Glutamatergic neuron (in vitro differentiated cells): ENCODE results near the gene DNAJC1. TPM values are rescaled to one million over a fixed set of nuclear protein-coding genes. Genes with fewer than 3 reads are reported as not detected.
A peak's percentile ranks its signal among the peaks of the same experiment; 100 is the strongest.

Experiments used
- DNase-seq: peaks from one replicate; pipeline ENCODE4 v3.0.0; 2022
- H3K27ac Mint-ChIP-seq: one replicate; pipeline ENCODE4 v1.8.0; 2020; ENCODE audit warnings: mild to moderate bottlenecking, mixed read lengths, inconsistent platforms; ENCODE audit not compliant: unreplicated experiment
- H3K27me3 Mint-ChIP-seq: one replicate; pipeline ENCODE4 v1.8.0; 2020; ENCODE audit warnings: mild to moderate bottlenecking, moderate library complexity, mixed read lengths, inconsistent platforms; ENCODE audit not compliant: unreplicated experiment
- H3K36me3 Mint-ChIP-seq: one replicate; pipeline ENCODE4 v1.8.0; 2020; ENCODE audit warnings: mild to moderate bottlenecking, mixed read lengths, inconsistent platforms; ENCODE audit not compliant: unreplicated experiment
- H3K4me1 Mint-ChIP-seq: one replicate; pipeline ENCODE4 v1.8.0; 2020; ENCODE audit warnings: mild to moderate bottlenecking, low read depth, mixed read lengths, inconsistent platforms; ENCODE audit not compliant: unreplicated experiment
- H3K4me3 Mint-ChIP-seq: one replicate; pipeline ENCODE4 v1.8.0; 2020; ENCODE audit warnings: mild to moderate bottlenecking, mixed read lengths, inconsistent platforms; ENCODE audit not compliant: unreplicated experiment
- H3K9me3 Mint-ChIP-seq: one replicate; pipeline ENCODE4 v1.8.0; 2020; ENCODE audit warnings: mild to moderate bottlenecking, moderate library complexity, mixed read lengths, inconsistent platforms; ENCODE audit not compliant: unreplicated experiment
- CTCF ChIP-seq: fragments of 200-600 bp; sonication (generic); IDR thresholded peaks from one replicate; pipeline ENCODE4 v1.5.0; 2021; ENCODE audit not compliant: partially characterized antibody, unreplicated experiment
- total RNA-seq: library from RNA; stranded (reverse); fragmentation: NEBNext Ultra II Directional; extraction: Animal tissue kit (Norgen Biotek cat#: 25700); gene quantifications from one replicate; pipeline ENCODE4 v1.2.1, GENCODE V29; 2021; ENCODE audit not compliant: unreplicated experiment

The DNAJC1 gene
- total RNA-seq, 1 donor from 2014 or later, result 4.3 TPM

- Mint-ChIP-seq H3K36me3 (no peaks in the 10 kb centered on the region), H3K27ac (no peak overlapping the region), H3K27me3 (no peaks in the 10 kb centered on the region), H3K4me3 (no peak overlapping the region), H3K4me1 (peaks cover 23% of the 10 kb centered on the region), H3K9me3 (no peaks in the 10 kb centered on the region)
- TF ChIP-seq CTCF, result no peak
- DNase-seq, result no peak
These were observed 275.9 kb downstream of the DNAJC1 start for GRCh38 chr10:21727452-21728168.

DNA sequence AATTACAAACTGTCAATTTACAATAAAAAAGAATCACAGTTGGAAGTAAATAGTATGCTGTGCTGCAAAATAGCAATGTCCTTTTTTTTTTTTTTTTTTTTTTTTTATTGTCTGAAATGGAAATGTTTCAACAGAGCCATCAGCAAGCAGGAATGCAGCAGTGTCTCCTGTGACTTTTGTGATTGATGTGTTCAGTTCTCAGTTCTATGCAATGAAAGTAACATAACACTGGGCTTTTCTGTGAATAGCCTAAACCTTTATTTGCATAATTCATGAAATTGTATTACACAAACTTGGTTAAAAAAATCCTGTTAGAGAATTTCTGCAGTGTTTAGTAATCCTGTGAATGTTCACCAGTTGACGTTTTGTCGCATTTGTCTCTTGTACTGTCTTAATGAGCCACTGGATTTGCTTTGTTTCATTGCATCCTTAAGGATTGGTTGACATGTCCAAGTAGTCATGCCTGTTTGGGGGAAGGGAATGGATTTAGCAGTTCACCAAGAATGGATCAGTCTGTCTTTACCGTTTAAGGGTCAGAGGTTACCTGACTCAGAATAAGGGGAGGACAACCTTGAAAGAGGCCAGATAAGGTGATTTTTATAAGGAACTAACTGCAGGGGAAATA is 276.8 kb downstream of the DNAJC1 start:
- no peak for TF ChIP-seq CTCF
- peaks cover 23% of the 10 kb centered on the region for H3K4me1 Mint-ChIP-seq
- no peak overlapping the region for H3K4me3 Mint-ChIP-seq
- peak overlapping the region; percentile 5 for H3K27ac Mint-ChIP-seq
- no peak for DNase-seq
- H3K9me3 Mint-ChIP-seq, result no peaks in the 10 kb centered on the region
- no peaks in the 10 kb centered on the region for H3K36me3 Mint-ChIP-seq
- H3K27me3 Mint-ChIP-seq, result no peaks in the 10 kb centered on the region

GRCh38 chr10:21724687-21725367 is 278.7 kb downstream of the DNAJC1 start:
- no peak overlapping the region for H3K4me3 Mint-ChIP-seq
- H3K27me3 Mint-ChIP-seq, result no peaks in the 10 kb centered on the region
- no peak for TF ChIP-seq CTCF
- no peaks in the 10 kb centered on the region for H3K36me3 Mint-ChIP-seq
- H3K9me3 Mint-ChIP-seq, result no peaks in the 10 kb centered on the region
- no peak for DNase-seq
- H3K4me1 Mint-ChIP-seq, result peaks cover 19% of the 10 kb centered on the region
- H3K27ac Mint-ChIP-seq, result peak overlapping the region; percentile 8

GRCh38 chr10:21724020-21724589 is 279.4 kb downstream of the DNAJC1 start:
- Mint-ChIP-seq H3K9me3 (no peaks in the 10 kb centered on the region), H3K27me3 (no peaks in the 10 kb centered on the region), H3K4me1 (peaks cover 17% of the 10 kb centered on the region), H3K27ac (peak overlapping the region; percentile 8), H3K36me3 (no peaks in the 10 kb centered on the region), H3K4me3 (no peak overlapping the region)
- TF ChIP-seq CTCF, result no peak
- DNase-seq, result no peak

DNA sequence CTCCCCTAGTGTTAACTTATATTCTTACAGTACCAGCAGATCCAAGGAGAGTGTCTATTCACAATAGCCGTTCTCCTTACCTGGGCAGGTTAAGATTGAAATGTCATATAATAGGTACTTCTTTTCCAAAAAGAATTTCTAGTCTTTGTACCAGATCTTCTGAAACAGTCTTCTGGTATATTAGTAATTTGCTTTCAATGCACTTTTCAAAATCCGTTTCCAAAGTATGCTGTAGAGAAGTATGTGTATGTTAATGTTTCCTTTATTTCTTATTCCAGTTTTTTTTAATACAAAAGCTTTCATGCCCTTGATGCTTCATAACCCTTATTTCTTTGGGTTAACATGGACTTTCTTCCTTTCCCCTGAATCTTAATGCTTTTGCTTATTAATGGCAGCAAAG is 281.3 kb downstream of the DNAJC1 start:
- Mint-ChIP-seq H3K36me3 (no peaks in the 10 kb centered on the region), H3K9me3 (no peaks in the 10 kb centered on the region), H3K27me3 (peaks cover 1% of the 10 kb centered on the region), H3K27ac (no peak overlapping the region), H3K4me1 (peaks cover 14% of the 10 kb centered on the region), H3K4me3 (no peak overlapping the region)
- no peak for DNase-seq
- no peak for TF ChIP-seq CTCF
